ENCODE results near the gene C4orf36.

- TF ChIP-seq CTCF (conservative IDR thresholded peaks at IDR 0.05) (no peak), ZFX (IDR thresholded peaks at IDR 0.05) (no peak)
These were observed 9.6 kb upstream of the C4orf36 start for GRCh38 chr4:86901864-86902263.
